DMS53 treated with DMSO at 0.1 percent for 48 hours (cell line): ENCODE data around the gene IGSF23.

ENCODE experiments used
- DNase-seq: peaks from one replicate; lab custom pipeline; 2025; ENCODE audit not compliant: unreplicated experiment; lab: John Stamatoyannopoulos, UW

The IGSF23 gene

DNA sequence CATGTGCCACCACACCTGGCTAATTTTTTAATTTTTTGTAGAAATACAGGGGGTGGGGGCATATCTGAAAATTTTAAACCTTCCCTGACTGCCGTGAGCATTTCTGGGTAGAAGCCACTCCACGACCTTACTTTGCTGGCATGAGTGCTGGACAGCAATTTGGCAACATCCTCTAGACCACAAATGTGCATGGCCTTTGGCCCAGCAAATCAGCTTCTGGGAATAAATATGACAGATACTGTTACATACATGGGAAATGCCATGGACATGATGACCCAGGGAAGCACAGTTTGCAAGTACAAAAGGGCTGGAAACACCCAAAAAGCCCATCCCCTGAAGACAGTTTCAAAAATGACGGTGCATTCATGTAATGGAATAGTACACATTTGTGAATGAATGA lies 27.2 kb downstream of the IGSF23 start:
- no peak for DNase-seq

DNA sequence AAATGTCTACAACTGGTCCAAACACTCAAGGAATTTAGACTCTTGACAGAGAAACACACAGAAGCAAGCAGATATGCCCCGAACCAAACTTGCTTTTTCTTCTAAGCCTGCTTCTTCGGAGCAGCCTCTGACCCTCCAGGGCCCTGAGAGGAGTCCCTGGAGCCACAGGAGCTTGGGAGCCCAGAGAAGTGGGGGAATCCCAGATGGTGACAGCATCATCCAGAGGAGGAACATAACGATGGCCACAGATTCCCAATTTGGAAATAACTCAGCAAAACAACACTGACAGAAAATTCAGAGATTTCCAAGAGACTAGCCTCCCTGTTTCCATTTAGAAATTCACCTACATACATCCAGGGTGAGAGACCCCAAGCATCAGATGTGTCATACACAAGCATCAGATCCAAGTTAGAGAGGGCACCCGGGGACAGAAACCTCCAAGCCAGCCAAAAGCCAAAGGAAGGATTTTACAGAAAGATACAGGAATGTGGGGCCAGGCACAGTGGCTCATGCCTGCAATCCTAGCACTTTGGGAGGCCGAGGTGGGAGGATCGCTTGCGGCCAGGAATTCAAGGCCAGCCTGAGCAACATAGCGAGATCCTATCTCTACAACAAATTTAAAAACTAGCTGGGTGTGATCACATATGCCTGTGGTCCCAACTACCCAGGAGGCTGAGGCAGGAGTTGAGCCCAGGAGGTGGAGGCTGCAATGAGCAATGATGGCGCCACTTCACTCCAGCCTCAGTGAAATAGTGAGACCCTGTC lies 28.3 kb downstream of the IGSF23 start:
- DNase-seq: no peak

DNA sequence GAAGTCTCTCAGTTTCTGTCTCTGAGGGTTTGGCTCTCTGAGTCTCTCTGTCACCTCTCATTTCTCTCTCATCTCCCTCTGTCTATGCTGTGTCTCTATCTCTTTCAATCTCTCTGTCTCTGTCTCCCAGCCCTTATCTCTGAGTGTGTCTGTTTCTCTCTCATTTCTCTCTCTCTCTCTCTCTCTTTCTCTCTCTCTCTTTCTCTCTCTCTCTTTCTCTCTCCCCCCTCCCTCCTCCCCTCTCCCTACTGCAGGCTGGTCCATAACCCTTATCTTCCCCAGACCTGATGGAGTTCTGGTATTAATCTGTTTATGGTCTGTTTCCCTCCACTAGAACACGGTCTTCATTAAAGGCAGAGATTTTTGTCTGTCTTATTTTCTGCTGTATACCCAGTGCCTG lies 29.0 kb downstream of the IGSF23 start:
- DNase-seq: no peak

DNA sequence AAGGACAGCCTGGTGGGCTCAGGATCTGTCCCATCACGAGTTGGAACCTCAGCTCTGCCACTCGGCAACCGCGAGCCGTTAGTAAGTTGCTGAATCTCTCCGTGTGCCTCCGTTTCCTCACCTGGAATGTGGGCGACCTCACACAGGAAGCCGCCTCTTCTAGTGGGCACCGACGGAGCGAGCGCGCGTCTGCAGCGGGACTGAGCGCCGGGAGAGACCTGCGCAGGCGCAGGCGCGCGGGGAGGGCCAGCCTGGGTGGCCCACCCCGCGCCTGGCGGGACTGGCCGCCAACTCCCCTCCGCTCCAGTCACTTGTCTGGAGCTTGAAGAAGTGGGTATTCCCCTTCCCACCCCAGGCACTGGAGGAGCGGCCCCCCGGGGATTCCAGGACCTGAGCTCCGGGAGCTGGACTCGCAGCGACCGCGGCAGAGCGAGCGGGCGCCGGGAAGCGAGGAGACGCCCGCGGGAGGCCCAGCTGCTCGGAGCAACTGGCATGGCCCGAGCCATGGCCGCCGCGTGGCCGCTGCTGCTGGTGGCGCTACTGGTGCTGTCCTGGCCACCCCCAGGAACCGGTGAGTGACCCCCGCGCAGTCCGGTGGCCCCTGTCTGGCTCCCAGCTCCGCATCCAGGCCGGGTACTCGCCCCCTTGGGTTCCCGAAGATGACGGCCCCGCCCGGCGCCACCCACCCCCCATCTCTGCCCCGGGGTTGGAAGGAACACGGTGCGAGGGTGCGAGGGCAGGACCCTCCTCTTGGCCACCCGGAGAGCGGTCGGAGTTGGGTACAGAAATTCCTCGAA lies 30.4 kb downstream of the IGSF23 start, which contains the start of gene PVR:
Gene PVR, plus strand, starts transcription at position 306 of the 797 bp plus-strand sequence. Its CDS starts 187 bp downstream, at position 493.
- DNase-seq: peak; percentile 63

DNA sequence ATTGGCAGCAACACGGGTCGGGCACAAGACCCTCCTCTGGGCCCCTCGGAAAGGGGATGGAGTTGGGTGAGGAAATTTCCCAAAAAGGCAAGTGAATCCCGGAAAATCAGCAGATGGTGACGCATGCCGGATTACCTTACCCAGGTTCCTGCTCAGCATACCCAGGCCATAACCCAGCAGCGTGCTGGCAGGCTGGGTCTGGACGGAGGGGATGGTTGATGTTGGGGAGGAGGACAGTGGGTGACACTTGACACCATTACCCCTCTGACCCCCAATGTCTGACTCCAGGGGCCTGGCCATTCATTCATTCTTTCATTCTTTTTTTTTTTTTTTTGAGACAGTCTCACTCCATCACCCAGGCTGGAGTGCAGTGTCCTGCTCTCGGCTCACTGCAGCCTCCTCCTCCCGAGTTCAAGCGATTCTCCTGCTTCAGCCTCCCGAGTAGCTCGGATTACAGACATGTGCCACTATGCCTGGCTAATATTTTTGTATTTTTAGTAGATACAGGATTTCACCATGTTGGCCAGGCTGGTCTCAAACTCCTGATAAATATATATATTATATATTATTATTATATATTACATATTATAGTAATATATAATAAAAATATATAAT lies 31.1 kb downstream of the IGSF23 start:
- peak; percentile 40 for DNase-seq

DNA sequence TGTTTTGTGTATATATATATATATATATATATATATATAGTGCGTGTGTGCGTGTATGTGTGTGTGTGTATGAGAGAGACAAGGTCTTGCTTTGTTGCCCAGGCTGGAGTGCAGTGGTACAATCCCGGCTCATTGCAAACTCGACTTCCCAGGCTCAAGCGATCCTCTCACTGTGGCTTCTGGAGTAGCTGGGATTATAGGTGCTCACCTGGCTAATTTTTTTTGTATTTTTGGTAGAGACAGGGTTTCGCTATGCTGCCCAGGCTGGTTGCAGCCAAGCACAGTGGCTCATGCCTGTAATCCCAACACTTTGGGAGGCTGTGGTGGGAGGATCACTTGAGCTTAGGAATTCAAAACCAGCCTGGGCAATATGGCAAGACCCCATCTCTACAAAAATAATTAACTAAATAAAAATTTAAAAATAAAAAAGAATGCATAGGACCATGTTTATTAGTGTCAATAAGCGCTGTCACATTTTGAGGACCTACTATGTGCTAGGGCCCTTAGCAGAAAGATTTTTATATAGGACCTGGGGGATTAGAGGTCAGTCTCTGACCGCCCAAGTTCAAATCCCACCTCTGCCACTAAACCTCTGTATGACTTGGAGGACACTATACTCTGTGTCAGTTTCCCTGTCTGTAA lies 32.2 kb downstream of the IGSF23 start:
- no peak for DNase-seq

DNA sequence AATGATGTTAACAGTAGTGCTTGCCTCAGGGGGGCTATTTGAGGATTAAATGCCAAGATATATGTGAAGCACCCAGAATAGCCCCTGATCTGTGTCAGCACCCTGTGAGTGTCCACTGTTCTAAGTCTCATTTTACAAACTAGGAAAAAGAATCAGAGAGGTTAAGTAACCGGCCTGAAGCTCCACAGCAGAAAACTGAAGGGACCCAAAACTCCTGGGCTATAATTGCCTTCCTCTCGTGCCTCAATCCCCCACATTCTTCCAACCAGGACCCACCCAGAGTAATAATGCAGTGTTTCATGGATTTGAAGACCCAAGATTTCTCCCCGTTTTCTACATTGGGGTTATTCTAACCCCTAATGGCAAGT lies 32.7 kb downstream of the IGSF23 start:
- no peak for DNase-seq

DNA sequence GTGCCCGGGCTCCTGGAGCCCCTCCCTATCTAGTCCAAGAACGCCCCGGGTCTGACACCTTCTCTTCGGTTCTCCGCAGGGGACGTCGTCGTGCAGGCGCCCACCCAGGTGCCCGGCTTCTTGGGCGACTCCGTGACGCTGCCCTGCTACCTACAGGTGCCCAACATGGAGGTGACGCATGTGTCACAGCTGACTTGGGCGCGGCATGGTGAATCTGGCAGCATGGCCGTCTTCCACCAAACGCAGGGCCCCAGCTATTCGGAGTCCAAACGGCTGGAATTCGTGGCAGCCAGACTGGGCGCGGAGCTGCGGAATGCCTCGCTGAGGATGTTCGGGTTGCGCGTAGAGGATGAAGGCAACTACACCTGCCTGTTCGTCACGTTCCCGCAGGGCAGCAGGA lies 33.8 kb downstream of the IGSF23 start:
- no peak for DNase-seq

DNA sequence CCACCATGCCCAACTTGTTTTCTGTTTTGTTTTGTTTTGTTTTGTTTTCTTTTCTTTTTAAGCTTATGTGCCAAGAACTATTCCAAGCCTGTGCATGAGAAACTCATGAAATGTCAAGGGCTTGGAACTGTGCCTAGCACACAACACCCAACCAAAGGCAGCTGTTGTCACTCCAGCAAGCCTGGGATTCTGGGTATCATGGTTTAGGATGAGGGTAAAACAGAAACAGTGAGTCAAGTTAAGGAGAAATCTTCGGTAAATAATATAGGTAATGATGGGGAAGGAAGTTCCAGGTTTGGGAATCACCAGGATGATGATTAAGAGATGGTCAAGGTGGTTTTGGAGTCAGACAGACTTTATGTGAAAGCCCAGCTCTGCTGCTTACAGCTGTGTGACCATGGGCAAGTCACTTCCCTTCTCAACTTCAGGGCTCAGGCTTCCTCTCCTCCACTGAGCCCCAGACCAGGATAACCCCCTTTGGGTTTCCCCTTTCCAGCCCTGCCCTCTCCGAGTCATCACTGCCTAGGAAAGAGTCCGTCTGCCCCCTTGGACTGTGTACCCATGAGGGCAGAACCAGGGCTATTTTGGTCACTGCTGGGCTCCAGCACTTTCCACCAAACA lies 35.4 kb downstream of the IGSF23 start:
- DNase-seq: no peak

DNA sequence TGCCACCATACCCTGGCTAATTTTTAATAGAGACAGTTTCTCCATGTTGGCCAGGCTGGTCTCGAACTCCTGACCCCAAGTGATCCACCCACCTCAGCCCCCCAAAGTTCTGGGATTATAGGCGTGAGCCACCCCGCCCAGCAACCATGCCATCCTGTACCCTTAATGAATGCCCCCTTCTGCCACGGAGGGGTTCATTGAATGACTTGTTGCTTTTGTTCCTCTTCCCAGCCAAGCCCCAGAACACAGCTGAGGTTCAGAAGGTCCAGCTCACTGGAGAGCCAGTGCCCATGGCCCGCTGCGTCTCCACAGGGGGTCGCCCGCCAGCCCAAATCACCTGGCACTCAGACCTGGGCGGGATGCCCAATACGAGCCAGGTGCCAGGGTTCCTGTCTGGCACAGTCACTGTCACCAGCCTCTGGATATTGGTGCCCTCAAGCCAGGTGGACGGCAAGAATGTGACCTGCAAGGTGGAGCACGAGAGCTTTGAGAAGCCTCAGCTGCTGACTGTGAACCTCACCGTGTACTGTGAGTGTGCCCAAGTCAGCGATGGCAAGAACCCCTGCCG lies 36.3 kb downstream of the IGSF23 start:
- DNase-seq: no peak

DNA sequence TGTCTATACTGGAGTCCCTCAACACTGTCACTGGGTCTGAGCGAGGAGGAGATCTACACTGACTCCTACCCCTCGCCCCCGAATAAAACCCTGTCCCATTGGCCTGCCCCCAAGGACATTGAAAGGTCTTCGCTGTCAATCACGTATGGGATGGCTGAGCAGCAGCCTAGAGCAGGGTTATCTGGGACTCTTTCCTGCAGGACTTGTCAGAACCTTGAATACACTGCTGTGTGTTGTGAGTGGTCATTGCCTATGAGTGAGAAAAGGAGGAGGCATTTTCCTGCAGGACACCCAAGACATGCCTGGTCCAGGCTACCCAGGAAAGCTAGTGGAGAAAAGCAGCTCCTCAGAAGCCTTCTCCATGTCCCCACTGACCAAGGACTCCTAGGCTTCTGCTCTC lies 40.0 kb downstream of the IGSF23 start:
- DNase-seq: no peak

DNA sequence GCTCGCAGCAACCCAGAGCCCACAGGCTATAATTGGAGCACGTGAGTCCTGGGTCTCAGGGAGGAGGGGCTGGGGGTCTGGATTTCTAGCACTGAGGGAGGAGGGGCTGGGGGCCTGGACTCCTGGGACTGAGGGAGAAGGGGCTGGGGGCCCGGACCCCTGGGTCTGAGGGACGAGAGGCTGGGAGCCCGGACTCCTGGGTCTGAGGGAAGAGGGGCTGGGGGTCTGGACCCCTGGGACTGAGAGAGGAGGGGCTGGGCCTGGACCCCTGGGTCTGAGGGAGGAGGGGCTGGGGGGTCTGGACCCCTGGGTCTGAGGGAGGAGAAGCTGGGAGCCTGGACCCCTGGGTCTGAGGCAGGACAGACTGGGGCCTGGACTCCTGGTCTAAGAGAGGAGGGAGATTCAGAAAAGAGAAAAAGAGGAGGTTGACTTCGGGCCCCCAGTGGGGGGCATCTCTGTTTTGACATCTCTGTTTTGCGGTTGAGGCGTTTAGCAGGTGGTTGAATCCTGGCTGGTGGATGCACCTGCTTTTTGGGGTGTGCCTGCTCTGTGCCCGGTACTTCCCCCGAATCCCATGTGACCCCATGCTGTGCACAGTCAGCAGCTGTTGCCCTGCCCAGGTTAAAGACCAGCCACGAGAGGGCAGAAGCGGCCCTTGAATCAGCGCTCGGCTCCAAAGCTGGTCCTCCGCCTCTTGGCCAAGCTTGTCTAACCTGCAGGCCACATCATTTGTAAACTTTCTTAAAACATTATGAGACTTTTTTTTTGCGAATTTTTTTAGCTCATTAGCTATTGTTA lies 40.8 kb downstream of the IGSF23 start:
- DNase-seq: no peak

DNA sequence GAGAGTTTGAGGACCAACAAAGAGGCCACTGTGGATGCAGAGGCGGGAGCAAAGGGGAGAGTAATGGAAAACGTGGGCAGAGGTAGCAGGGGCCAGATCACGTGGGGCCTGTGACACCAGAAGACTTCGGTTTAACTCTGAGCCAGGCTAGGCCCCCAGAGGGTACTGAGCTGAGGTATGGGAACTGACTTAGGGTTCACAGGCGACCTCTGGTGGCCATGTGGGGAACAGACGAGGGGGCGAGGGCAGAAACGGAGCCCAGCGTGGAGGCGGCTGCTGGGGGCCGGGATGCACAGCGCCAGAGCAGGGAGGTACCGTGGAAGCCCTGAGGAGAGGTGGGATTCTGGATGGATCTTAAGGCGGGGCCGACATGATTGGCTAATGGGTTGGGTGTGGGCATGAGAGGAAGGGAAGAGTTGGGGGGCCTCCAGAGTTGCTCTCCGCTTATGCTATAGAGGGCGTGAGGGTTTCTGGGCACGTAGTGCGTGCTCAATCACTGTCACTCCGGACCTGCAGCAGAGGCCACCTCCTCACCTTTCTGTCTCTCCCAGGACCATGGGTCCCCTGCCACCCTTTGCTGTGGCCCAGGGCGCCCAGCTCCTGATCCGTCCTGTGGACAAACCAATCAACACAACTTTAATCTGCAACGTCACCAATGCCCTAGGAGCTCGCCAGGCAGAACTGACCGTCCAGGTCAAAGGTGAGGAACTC lies 44.0 kb downstream of the IGSF23 start:
- peak; percentile 14 for DNase-seq

DNA sequence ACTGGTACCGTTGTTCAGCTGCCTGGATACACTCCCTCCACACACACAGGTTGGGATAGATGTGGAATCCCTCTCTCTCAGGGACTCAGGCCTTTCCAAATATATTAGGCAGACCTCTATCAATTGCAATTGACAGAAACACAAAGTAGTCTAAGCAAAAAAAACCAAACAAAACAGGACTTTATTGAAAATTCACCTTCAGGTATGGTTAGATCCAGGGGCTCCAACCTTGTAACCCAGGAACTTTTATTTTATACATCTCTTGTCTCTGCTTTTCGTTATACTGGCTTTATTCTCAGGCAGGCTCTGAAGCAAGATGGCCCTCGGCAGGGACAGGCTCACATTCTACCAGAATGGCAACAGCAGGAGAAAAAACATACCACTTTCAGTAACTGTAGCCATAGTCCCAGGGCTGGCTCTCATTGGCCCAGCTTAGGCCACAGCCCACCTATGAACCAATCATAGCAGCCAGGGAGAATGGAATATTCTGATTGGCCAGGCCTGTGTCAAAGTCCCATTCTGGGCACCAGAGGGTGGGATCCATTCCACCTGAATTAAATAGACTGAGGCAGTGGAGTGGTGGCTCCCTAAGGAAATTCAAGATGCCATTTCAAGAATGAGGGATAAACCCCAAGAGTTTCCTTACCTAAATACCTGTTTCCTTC lies 44.8 kb downstream of the IGSF23 start:
- DNase-seq: no peak

DNA sequence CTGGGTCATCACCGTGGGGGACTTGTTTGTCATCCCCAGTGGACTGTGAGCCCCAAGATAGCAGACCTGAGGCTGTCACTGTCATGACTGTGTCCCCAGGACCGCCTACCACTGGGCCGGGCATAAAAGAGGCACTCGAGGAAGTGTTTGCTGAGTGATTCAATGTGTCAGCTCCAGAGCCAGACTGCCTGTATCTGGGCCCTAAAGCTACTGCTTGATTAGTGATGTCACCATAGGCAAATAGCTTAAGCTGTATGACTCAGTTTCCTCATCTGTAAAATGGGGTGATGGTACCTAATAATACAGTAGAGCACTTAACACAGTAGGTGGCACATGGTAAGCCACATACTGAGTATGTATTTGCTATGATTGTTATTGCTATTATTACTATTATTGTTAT lies 46.7 kb downstream of the IGSF23 start:
- DNase-seq: peak; percentile 53

DNA sequence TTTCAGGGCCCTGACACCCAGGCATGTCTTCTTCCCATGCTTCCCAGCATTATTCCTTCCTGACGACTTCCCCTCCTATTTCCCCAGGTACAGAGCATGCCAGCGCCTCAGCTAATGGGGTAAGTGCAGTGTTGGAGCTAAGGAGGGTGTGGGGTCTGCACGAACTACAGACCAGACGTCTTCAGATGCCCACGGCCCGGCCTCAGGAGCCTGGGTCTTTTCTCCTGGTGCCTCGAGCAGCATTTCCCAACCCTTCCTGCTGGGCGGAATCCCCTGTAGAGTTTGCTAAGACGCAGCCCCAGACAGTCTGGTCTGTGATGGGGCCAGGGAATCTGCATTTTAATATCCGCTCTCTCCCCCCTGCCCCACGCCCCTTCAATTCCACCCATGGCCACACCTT lies 47.8 kb downstream of the IGSF23 start:
- no peak for DNase-seq

DNA sequence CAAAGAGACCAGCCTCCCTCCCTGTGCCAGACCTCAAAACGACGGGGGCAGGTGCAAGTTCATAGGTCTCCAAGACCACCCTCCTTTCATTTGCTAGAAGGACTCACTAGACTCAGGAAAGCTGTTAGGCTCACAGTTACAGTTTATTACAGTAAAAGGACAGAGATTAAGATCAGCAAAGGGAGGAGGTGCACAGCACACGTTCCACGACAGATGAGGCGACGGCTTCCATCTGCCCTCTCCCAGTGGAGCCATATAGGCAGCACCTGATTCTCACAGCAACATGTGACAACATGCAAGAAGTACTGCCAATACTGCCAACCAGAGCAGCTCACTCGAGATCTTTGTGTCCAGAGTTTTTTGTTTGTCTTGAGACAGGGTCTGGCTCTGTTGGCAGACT lies 48.5 kb downstream of the IGSF23 start:
- no peak for DNase-seq

DNA sequence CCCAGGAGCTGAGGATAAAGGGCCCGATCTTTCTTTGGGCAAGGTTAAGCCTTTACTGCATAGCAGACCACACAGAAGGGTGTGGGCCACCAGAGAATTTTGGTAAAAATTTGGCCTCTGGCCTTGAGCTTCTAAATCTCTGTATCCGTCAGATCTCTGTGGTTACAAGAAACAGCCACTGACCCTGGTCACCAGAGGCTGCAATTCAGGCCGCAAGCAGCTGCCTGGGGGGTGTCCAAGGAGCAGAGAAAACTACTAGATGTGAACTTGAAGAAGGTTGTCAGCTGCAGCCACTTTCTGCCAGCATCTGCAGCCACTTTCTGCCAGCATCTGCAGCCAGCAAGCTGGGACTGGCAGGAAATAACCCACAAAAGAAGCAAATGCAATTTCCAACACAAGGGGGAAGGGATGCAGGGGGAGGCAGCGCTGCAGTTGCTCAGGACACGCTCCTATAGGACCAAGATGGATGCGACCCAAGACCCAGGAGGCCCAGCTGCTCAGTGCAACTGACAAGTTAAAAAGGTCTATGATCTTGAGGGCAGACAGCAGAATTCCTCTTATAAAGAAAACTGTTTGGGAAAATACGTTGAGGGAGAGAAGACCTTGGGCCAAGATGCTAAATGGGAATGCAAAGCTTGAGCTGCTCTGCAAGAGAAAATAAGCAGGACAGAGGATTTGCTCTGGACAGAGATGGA lies 49.5 kb downstream of the IGSF23 start:
- DNase-seq: no peak
